Kidney epithelial cell (primary cell): ENCODE results near the gene MSH3. TPM values are rescaled to one million over a fixed set of nuclear protein-coding genes. Genes with fewer than 3 reads are reported as not detected.

Experiments
- DNase-seq: peaks from one replicate; pipeline ENCODE4 v3.0.0-alpha.2; 2010; ENCODE audit warnings: low read depth
- H3K27me3 ChIP-seq: 2 replicates; pipeline ENCODE4 v1.6.0; 2011; ENCODE audit warnings: low read length; ENCODE audit not compliant: control insufficient read depth, insufficient read depth
- H3K36me3 ChIP-seq: 2 replicates; pipeline ENCODE4 v1.5.1; 2011; ENCODE audit warnings: low read length; ENCODE audit not compliant: control insufficient read depth, insufficient read depth
- H3K4me3 ChIP-seq: 2 replicates; pipeline ENCODE4 v1.5.1; 2011; ENCODE audit warnings: low read depth, mild to moderate bottlenecking, control low read depth, low read length
- total RNA-seq: library from RNA; depleted of rRNA; stranded (reverse); fragments of >200 nt; gene quantifications from 2 replicates; pipeline ENCODE4 v1.2.3, GENCODE V29; 2015
- TF ChIP-seq, protein P1 (sequence below): IDR thresholded peaks from 2 replicates; pipeline ENCODE4 v1.5.1; 2011; ENCODE audit warnings: mild to moderate bottlenecking, moderate library complexity, low read length, control low read depth, inconsistent platforms; ENCODE audit not compliant: insufficient read depth, poor library complexity, severe bottlenecking

MSH3 gene
- total RNA-seq, 1 donor from 2014 or later = 23.5 TPM

DNA sequence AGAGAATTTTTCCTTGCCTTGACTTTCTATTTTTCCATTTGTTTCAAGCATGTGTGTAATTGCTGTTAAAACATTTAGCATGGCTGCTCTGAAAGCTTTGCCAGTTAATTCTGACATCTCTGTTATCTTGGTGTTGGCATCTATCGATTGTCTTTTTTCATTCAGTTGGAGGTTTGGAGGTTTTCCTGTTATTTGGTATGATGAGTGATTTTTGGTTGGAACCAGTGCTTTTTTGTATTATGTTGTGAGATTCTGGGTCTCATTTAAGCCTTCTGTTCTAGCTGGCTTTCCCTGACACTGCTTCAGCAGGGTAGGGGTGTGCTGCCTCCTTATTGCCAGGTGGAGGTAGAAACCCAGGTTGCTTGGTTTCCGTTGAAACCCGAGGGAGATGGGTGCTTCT, 41.2 kb downstream of the MSH3 start:
- TF ChIP-seq, protein P1, sequence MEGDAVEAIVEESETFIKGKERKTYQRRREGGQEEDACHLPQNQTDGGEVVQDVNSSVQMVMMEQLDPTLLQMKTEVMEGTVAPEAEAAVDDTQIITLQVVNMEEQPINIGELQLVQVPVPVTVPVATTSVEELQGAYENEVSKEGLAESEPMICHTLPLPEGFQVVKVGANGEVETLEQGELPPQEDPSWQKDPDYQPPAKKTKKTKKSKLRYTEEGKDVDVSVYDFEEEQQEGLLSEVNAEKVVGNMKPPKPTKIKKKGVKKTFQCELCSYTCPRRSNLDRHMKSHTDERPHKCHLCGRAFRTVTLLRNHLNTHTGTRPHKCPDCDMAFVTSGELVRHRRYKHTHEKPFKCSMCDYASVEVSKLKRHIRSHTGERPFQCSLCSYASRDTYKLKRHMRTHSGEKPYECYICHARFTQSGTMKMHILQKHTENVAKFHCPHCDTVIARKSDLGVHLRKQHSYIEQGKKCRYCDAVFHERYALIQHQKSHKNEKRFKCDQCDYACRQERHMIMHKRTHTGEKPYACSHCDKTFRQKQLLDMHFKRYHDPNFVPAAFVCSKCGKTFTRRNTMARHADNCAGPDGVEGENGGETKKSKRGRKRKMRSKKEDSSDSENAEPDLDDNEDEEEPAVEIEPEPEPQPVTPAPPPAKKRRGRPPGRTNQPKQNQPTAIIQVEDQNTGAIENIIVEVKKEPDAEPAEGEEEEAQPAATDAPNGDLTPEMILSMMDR = no peak
- H3K36me3 ChIP-seq = no peaks in the 10 kb centered on the region
- DNase-seq = no peak
- H3K27me3 ChIP-seq = no peaks in the 10 kb centered on the region
- no peak overlapping the region for H3K4me3 ChIP-seq

- DNase-seq = no peak
- Histone ChIP-seq H3K4me3 (no peak overlapping the region), H3K27me3 (no peaks in the 10 kb centered on the region), H3K36me3 (no peaks in the 10 kb centered on the region)
- TF ChIP-seq, protein P1 = no peak
These were observed 42.0 kb downstream of the MSH3 start for GRCh38 chr5:80696450-80696849.

DNA sequence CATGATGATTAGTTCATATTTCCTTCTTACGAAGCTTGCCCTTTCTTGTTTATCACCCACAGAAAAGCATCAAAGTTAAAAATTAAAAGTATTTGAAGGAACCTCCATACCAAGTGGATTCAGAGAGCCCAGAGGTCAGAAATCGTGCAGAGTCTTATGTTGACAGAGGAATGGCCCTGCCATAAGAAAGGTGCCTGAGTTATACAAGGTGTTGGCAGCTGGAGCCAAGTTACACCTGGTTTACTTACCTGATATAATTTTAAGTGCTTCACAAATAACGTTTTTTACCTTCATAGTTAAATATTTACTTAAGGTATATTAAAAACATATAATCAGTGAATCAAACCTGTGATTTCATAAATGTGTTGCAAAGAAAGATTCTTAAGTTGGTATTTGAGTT, 42.6 kb downstream of the MSH3 start:
- DNase-seq = no peak
- Histone ChIP-seq H3K27me3 (no peaks in the 10 kb centered on the region), H3K4me3 (no peak overlapping the region), H3K36me3 (no peaks in the 10 kb centered on the region)
- TF ChIP-seq, protein P1 = no peak

DNA sequence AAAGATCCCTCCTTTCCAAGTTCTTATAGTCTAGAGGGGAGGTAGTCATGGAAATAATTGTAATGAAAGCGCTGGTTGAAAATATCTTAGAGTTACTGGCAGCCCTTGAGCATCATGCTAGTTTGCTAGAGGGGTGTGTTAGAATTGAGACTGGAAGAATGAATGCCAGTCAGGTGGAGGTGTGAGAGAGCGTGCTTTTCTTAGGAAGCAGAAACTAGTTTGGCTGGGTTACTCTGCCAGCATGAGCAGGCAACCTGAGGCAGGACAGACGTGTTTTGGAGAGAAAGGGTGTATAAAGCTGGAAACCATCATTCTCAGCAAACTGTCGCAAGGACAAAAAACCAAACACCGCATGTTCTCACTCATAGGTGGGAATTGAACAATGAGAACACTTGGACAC, 43.9 kb downstream of the MSH3 start:
- Histone ChIP-seq H3K4me3 (no peak overlapping the region), H3K27me3 (no peaks in the 10 kb centered on the region), H3K36me3 (no peaks in the 10 kb centered on the region)
- no peak for DNase-seq
- TF ChIP-seq, protein P1 = no peak

DNA sequence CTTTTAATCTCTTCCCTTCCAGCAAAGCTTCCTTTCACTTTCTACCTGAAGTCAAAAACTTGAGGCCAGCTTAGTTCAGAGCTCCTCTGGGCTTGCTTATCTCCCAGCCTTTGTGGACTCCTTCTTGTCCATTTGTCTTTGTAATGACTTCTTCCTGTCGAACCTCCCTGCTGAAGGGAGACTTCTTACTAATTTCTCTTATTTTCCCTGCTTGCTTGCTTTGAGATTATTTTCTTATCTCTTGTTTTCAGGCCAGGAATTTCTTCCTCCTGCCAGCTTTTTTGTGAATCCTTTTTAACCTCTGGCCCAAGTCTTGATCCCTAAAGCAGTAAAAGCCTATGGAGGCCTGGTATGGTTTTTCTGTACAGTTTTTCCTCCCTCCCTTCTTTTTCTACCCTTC, 47.1 kb downstream of the MSH3 start:
- no peak for DNase-seq
- Histone ChIP-seq H3K36me3 (no peaks in the 10 kb centered on the region), H3K27me3 (no peaks in the 10 kb centered on the region), H3K4me3 (no peak overlapping the region)
- TF ChIP-seq, protein P1 = no peak

DNA sequence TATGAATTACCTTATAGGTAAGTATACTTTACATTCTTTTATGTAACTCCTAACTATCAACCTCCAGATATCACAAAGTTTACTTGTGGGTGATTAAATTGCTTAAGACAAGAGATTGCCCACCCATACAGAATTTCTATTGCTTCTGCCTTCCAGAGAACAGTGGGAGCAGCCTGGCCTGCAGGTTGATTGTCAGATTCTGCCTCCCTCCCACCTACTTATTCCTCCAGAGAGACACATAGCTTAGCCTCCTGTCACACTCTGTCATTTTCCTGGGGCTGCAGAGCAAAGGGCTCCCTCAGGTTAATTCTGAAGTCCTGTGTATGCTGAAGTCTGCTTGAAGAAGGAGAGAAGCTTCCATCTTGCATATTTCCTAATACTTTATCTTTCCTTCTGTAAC, 48.8 kb downstream of the MSH3 start:
- Histone ChIP-seq H3K27me3 (no peaks in the 10 kb centered on the region), H3K4me3 (no peak overlapping the region), H3K36me3 (no peaks in the 10 kb centered on the region)
- no peak for DNase-seq
- TF ChIP-seq, protein P1 = no peak
